ENCODE results near the gene SLC12A4.
"Not testable (repeated sequence)": the region's sequence is repeated elsewhere in the genome, so short reads cannot be mapped to it uniquely, and the experiment has no call there.

SLC12A4 gene

GRCh38 chr16:67915831-67916723 lies 52.4 kb downstream of the SLC12A4 start:
- Histone ChIP-seq H3K4me1 (ENCODE audit: control insufficient read depth in 1 of 2, insufficient read depth in 2 of 2, low read length in 2 of 2) (peaks cover 0 to 25% of the 10 kb centered on the region in 2 donors), H3K36me3 (ENCODE audit: control insufficient read depth in 1 of 2, insufficient read depth in 2 of 2, low read length in 2 of 2) (peaks cover 5 to 13% of the 10 kb centered on the region in 2 donors), H3K27ac (ENCODE audit: low read length) (no peak overlapping the region), H3K9me3 (ENCODE audit: control insufficient read depth in 1 of 2, low read length in 2 of 2) (no peaks in the 10 kb centered on the region), H3K27me3 (ENCODE audit: low read depth, low read length) (no peaks in the 10 kb centered on the region), H3K4me3 (ENCODE audit: low read depth in 1 of 2, low read length in 2 of 2) (no peak overlapping the region)

GRCh38 chr16:67915496-67915769 lies 53.0 kb downstream of the SLC12A4 start:
- H3K27me3 ChIP-seq (ENCODE audit: low read depth, low read length); H3K27ac ChIP-seq (ENCODE audit: low read length); H3K4me3 ChIP-seq (ENCODE audit: low read depth in 1 of 2, low read length in 2 of 2); H3K9me3 ChIP-seq (ENCODE audit: control insufficient read depth in 1 of 2, low read length in 2 of 2): not testable (repeated sequence)
- Histone ChIP-seq H3K36me3 (ENCODE audit: control insufficient read depth in 1 of 2, insufficient read depth in 2 of 2, low read length in 2 of 2) (peaks cover 5 to 19% of the 10 kb centered on the region in 2 donors), H3K4me1 (ENCODE audit: control insufficient read depth in 1 of 2, insufficient read depth in 2 of 2, low read length in 2 of 2) (peaks cover 0 to 25% of the 10 kb centered on the region in 2 donors)

- peaks cover 0 to 25% of the 10 kb centered on the region in 2 donors for H3K4me1 ChIP-seq (ENCODE audit: control insufficient read depth in 1 of 2, insufficient read depth in 2 of 2, low read length in 2 of 2)
- peaks cover 7 to 24% of the 10 kb centered on the region in 2 donors for H3K36me3 ChIP-seq (ENCODE audit: control insufficient read depth in 1 of 2, insufficient read depth in 2 of 2, low read length in 2 of 2)
- no peak overlapping the region for H3K27ac ChIP-seq (ENCODE audit: low read length)
These were observed 53.5 kb downstream of the SLC12A4 start for GRCh38 chr16:67914758-67915495.

GRCh38 chr16:67910158-67910557 lies 58.3 kb downstream of the SLC12A4 start:
- Histone ChIP-seq H3K27me3 (ENCODE audit: low read depth, low read length) (no peaks in the 10 kb centered on the region), H3K4me3 (ENCODE audit: low read depth in 1 of 2, low read length in 2 of 2) (no peak overlapping the region), H3K27ac (ENCODE audit: low read length) (no peak overlapping the region), H3K9me3 (ENCODE audit: control insufficient read depth in 1 of 2, low read length in 2 of 2) (no peaks in the 10 kb centered on the region), H3K36me3 (ENCODE audit: control insufficient read depth in 1 of 2, insufficient read depth in 2 of 2, low read length in 2 of 2) (peaks cover 19 to 34% of the 10 kb centered on the region in 2 donors), H3K4me1 (ENCODE audit: control insufficient read depth in 1 of 2, insufficient read depth in 2 of 2, low read length in 2 of 2) (no peaks in the 10 kb centered on the region)

More at GRCh38 chr16:67914758-67915495, 53.5 kb downstream of the SLC12A4 start:
- Histone ChIP-seq H3K9me3 (ENCODE audit: control insufficient read depth in 1 of 2, low read length in 2 of 2) (no peaks in the 10 kb centered on the region), H3K27me3 (ENCODE audit: low read depth, low read length) (no peaks in the 10 kb centered on the region), H3K4me3 (ENCODE audit: low read depth in 1 of 2, low read length in 2 of 2) (no peak overlapping the region)

- Histone ChIP-seq H3K4me3 (ENCODE audit: low read depth in 1 of 2, low read length in 2 of 2) (no peak overlapping the region), H3K36me3 (ENCODE audit: control insufficient read depth in 1 of 2, insufficient read depth in 2 of 2, low read length in 2 of 2) (peaks cover 19 to 34% of the 10 kb centered on the region in 2 donors), H3K27ac (ENCODE audit: low read length) (no peak overlapping the region)
These were observed 59.2 kb downstream of the SLC12A4 start for GRCh38 chr16:67909056-67909742.

GRCh38 chr16:67907397-67908180 lies 60.8 kb downstream of the SLC12A4 start:
- H3K4me3 ChIP-seq (ENCODE audit: low read depth in 1 of 2, low read length in 2 of 2), result no peak overlapping the region
- peaks cover 14 to 34% of the 10 kb centered on the region in 2 donors for H3K36me3 ChIP-seq (ENCODE audit: control insufficient read depth in 1 of 2, insufficient read depth in 2 of 2, low read length in 2 of 2)
- H3K4me1 ChIP-seq (ENCODE audit: control insufficient read depth in 1 of 2, insufficient read depth in 2 of 2, low read length in 2 of 2), result peaks cover 0 to 2% of the 10 kb centered on the region in 2 donors
- H3K27ac ChIP-seq (ENCODE audit: low read length), result no peak overlapping the region
- H3K9me3 ChIP-seq (ENCODE audit: control insufficient read depth in 1 of 2, low read length in 2 of 2), result no peaks in the 10 kb centered on the region
- H3K27me3 ChIP-seq (ENCODE audit: low read depth, low read length), result no peaks in the 10 kb centered on the region

More at GRCh38 chr16:67909056-67909742, 59.2 kb downstream of the SLC12A4 start:
- H3K4me1 ChIP-seq (ENCODE audit: control insufficient read depth in 1 of 2, insufficient read depth in 2 of 2, low read length in 2 of 2), result no peaks in the 10 kb centered on the region
- H3K27me3 ChIP-seq (ENCODE audit: low read depth, low read length), result no peaks in the 10 kb centered on the region
- no peaks in the 10 kb centered on the region for H3K9me3 ChIP-seq (ENCODE audit: control insufficient read depth in 1 of 2, low read length in 2 of 2)

- Histone ChIP-seq H3K27ac (ENCODE audit: low read length) (no peak overlapping the region), H3K36me3 (ENCODE audit: control insufficient read depth in 1 of 2, insufficient read depth in 2 of 2, low read length in 2 of 2) (peaks cover 0 to 5% of the 10 kb centered on the region in 2 donors), H3K4me1 (ENCODE audit: control insufficient read depth in 1 of 2, insufficient read depth in 2 of 2, low read length in 2 of 2) (peaks cover 0 to 3% of the 10 kb centered on the region in 2 donors), H3K4me3 (ENCODE audit: low read depth in 1 of 2, low read length in 2 of 2) (no peak overlapping the region), H3K9me3 (ENCODE audit: control insufficient read depth in 1 of 2, low read length in 2 of 2) (no peaks in the 10 kb centered on the region), H3K27me3 (ENCODE audit: low read depth, low read length) (no peaks in the 10 kb centered on the region)
These were observed 65.6 kb downstream of the SLC12A4 start for GRCh38 chr16:67902831-67903230.

- Histone ChIP-seq H3K4me1 (ENCODE audit: control insufficient read depth in 1 of 2, insufficient read depth in 2 of 2, low read length in 2 of 2) (peaks cover 2 to 10% of the 10 kb centered on the region in 2 donors), H3K9me3 (ENCODE audit: control insufficient read depth in 1 of 2, low read length in 2 of 2) (no peaks in the 10 kb centered on the region), H3K36me3 (ENCODE audit: control insufficient read depth in 1 of 2, insufficient read depth in 2 of 2, low read length in 2 of 2) (peaks cover 0 to 5% of the 10 kb centered on the region in 2 donors), H3K27me3 (ENCODE audit: low read depth, low read length) (no peaks in the 10 kb centered on the region), H3K4me3 (ENCODE audit: low read depth in 1 of 2, low read length in 2 of 2) (no peak overlapping the region), H3K27ac (ENCODE audit: low read length) (no peak overlapping the region)
These were observed 66.7 kb downstream of the SLC12A4 start for GRCh38 chr16:67901734-67902133.

- H3K36me3 ChIP-seq (ENCODE audit: control insufficient read depth in 1 of 2, insufficient read depth in 2 of 2, low read length in 2 of 2), result no peaks in the 10 kb centered on the region
- peaks cover 15 to 31% of the 10 kb centered on the region in 2 donors for H3K4me1 ChIP-seq (ENCODE audit: control insufficient read depth in 1 of 2, insufficient read depth in 2 of 2, low read length in 2 of 2)
- no peak overlapping the region for H3K4me3 ChIP-seq (ENCODE audit: low read depth in 1 of 2, low read length in 2 of 2)
- H3K27me3 ChIP-seq (ENCODE audit: low read depth, low read length), result no peaks in the 10 kb centered on the region
- H3K9me3 ChIP-seq (ENCODE audit: control insufficient read depth in 1 of 2, low read length in 2 of 2), result no peaks in the 10 kb centered on the region
- no peak overlapping the region for H3K27ac ChIP-seq (ENCODE audit: low read length)
These were observed 71.2 kb downstream of the SLC12A4 start for GRCh38 chr16:67897231-67897630.

GRCh38 chr16:67893743-67894399 lies 74.6 kb downstream of the SLC12A4 start:
- no peaks in the 10 kb centered on the region for H3K9me3 ChIP-seq (ENCODE audit: control insufficient read depth in 1 of 2, low read length in 2 of 2)
- no peaks in the 10 kb centered on the region for H3K36me3 ChIP-seq (ENCODE audit: control insufficient read depth in 1 of 2, insufficient read depth in 2 of 2, low read length in 2 of 2)
- peak overlapping the region; percentile 92 for H3K27ac ChIP-seq (ENCODE audit: low read length)
- peak overlapping the region; percentile 85 to 95 for H3K4me3 ChIP-seq (ENCODE audit: low read depth in 1 of 2, low read length in 2 of 2)
- peaks cover 15 to 31% of the 10 kb centered on the region in 2 donors for H3K4me1 ChIP-seq (ENCODE audit: control insufficient read depth in 1 of 2, insufficient read depth in 2 of 2, low read length in 2 of 2)
- H3K27me3 ChIP-seq (ENCODE audit: low read depth, low read length), result no peaks in the 10 kb centered on the region
